Loucy (cell line): ENCODE measurements around the gene IL20RA.

ENCODE experiments used
- CTCF ChIP-seq: fragments of 200-600 bp; sonication (generic); conservative IDR thresholded peaks from 2 replicates; pipeline ENCODE4 v1.5.1; 2014; ENCODE audit warnings: mild to moderate bottlenecking, antibody characterized with exemption, low read length
- EZH2phosphoT487 ChIP-seq: fragments of 200-600 bp; IDR thresholded peaks from 2 replicates; pipeline ENCODE4 v1.6.1; 2018; ENCODE audit warnings: antibody characterized with exemption, mild to moderate bottlenecking, moderate library complexity, borderline replicate concordance

GRCh38 chr6:136962661-136963060 lies 82.1 kb downstream of the IL20RA start:
- no peak for TF ChIP-seq CTCF
- no peak for TF ChIP-seq EZH2phosphoT487
